Activated CD4-positive, alpha-beta T cell treated with anti-CD3 and anti-CD28 coated beads, Interleukin-2, amount 50 U/mL, for 1 hour (primary cell): ENCODE results near the gene TLR8.

ENCODE experiments used
- DNase-seq: peaks from one replicate; pipeline ENCODE4 v3.0.0-alpha.2; 2020

TLR8 gene

DNA sequence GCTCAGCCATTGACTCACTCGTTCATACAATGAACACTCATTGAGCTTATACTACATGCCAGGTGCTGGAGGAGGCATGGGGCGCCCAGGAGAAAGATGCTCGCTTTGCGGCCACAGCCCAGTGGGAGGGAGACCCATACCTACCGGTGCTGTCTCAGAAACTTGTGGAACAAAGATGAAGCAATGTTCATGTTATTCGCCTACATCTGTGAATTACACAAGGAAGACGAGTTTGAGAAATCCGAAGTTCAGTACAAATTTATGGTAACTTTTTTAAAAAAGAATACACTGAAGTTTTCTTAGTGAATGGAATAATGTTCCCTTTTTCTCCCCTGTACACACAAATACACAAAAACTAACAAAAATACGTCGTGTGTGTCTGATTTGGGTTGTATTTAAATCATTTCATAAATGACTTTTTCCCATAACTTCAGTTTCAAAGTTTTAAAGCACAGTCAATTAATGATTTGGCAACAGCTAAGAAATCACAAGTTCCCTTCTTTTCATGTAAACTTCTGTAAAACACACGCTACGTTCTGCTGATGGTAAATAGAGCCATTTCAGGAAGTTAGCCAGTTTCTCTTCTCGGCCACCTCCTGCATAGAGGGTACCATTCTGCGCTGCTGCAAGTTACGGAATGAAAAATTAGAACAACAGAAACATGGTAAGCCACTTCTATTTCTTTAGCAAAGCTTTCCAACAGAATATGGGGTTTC is at the start of gene TLR8:
Gene TLR8, plus strand, starts transcription at position 575 of the 716 bp plus-strand sequence. Its CDS starts 87 bp downstream, at position 662.
- DNase-seq: no peak

DNA sequence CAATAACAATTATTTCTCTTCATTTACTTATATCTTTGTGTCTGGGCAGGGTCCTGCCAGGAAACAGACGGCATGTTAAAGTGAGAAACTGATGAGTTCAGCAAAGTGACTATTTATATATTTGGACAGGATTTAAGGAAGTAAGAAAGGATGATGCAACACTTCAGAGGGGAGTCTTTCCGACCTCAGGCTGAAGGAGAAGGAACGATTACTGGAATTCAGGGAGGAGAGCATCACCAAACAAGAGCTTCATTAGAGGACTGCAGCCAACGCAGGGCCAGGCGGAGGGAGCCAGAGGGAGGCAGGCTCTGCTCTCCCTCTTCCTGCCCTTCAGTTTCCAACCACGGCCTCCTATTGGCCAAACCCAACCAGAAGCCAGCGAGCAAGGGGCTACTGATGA is 41.1 kb upstream of the TLR8 start:
- no peak for DNase-seq

DNA sequence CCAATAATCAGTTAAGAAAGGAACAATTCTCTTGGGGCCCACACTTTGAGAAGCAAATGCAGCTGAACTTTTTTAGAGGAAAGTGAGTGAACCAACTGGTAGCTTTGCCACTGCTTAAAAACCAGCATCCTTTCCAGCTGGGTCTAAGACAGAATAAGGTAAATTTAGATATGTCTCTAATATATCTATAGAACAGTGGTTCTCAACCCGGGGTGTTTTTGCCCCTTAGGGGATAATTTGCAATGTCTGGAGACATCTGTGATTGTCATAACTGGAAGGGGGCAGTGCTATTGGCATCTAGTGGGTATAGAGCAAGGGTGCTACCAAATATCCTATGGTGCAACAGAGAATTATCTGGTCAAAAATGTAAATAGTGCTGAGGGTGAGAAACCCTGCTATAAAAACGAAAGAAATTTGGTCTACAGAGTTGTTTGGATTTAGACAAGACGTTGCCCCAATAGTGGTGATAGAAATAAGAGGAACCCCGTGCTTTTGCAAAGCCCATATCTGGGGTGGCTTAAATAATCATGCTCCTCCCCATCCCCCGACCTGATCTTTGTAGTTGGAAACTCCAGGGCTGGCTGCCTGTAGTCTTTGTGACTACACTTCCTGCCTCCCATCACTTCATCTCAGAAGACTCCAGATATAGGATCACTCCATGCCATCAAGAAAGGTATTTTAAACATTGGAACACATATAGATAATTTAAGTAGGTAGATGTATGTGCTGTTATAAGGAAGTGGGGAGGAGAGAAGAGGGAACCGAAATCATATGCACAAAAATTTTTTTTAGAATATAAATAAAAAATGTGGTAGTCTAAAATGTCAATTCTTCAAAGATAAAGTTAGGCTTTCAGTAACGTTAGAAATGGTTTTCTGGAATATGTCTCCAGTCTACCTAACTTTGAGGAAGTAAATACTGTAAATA is 39.7 kb upstream of the TLR8 start, which contains the start of gene TLR7:
Gene TLR7, plus strand, starts transcription at position 622 of the 927 bp plus-strand sequence. CDS start 507 bp downstream, outside the sequence.
- DNase-seq: no peak

DNA sequence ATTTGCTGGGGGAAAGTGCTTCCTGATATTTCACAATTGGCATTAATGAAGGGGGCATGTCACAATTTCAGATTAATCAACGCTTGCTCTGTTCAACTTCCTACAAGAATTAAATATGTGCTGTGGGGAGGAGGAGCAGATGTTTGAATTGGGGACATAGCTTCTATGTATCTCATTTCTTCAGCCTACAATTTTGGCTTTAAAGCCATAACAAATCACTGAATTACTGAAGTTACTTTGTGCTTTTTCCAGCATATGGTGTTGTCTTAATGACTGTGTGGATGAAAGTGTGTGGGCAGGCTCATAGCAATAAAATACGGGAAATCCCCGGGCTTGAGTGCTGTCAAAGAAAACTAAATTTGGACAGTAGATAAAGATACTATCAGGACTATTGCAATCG is 38.7 kb upstream of the TLR8 start:
- no peak for DNase-seq

DNA sequence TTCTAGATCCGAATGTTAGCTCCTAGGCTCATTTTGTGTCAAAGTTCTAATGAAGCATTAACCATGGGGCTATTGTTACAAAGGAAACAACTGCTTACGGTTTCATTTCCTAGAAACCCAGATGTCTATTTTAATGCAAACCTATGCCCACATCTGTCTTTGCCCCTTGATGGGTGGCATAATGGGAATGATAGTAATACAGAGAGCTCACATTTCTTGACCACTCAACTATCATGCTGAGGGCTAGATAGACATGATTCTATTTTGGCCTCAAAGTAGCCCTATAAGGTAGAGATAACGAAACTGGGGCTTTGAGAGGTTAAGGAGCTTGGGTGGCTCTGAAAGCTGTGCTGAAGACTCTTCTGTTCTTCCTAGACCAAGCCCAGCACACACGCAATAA is 37.7 kb upstream of the TLR8 start:
- no peak for DNase-seq

DNA sequence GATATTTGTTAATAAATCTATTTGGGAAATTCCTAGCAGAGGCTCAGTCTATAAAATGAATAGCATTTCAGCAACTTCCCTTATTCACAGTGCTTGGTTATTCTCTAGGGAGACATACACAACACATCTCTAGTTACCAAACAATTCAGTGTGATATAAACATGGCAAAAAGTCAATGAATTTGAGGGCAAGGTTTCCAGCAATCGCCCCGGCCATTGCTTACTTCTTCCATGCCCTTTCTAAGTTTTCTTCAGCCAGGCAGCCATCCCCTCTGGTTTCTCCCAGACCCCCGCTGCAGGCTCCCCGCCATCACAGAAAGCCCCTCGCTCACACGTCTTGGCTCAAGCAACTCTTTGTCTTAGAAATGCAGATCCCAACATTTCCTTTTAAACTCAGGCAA is 35.2 kb upstream of the TLR8 start:
- no peak for DNase-seq

DNA sequence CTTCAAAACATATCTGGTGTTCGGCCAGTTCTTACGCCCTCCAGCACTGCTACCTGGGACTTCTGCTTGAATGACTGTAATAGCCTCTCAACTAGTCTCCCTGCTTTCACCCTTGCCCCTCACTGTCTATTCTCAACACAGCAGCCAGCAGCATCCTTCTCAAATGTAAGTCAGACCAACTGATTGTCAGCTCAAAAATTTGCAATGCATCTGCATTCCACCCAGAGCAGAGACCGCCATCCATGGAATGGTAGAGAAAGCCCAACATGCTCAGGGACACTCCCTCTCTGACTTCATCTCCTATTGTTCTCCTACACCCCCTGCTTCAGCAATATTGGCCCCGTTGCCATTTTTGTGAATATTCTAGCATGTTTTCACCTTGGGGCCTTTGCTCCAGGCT is 33.7 kb upstream of the TLR8 start:
- DNase-seq: no peak

DNA sequence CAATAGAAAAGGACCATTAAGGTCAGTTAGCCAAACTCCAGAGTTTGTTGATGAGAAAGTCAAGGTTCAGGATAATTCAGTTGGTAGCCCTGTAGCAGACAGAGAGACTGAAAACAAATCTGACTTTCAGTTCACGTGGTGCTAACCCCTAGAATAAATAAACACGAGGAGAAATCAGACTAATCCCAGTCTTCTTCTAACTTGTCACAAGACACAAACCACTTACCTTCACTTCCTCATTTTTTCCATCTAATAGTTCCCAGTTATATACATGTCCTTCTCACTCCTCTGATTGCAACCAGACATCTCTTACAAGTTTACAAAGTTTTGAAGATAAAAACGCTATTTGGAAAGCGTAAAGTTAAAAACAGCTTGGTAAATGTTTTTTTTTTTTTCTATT is 31.8 kb upstream of the TLR8 start:
- DNase-seq: no peak

DNA sequence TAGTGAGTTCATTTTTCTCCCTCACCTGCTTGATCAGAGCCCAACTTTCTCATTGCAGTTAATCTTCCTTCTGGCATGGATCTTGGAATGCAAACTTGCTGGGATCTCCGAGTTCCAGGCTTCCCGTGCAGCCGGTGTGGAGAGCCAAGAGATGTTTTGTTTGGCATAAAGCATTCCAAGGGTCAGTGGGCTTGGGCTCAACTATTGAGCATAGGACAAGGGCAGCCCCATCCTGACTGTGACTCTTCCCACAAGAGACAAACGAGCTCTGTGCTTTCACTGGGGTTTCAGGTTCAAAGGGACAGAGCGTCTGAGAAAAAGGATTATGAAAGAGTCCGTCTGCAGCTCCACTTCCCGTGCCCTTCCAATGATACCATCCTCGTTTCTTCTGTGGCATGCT is 29.0 kb upstream of the TLR8 start:
- DNase-seq: no peak

DNA sequence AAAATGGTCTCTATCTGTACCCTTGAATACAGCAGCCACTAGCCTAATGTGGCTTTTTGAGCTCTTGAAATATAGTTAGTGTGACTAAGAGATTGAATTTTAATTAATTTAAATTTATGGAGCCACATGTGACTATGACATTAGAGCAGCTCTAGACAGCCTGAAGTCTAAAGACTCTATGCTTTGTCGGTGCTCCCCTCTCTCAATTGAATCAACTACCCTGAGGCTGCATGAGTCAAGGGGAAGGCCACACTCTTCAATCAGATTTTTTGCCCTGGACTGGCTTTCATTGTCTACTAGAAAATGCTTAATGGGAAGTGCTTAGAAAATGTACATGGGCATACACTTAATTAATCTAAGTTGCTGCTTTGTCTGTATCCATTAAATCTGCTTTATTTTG is 27.9 kb upstream of the TLR8 start:
- DNase-seq: no peak

DNA sequence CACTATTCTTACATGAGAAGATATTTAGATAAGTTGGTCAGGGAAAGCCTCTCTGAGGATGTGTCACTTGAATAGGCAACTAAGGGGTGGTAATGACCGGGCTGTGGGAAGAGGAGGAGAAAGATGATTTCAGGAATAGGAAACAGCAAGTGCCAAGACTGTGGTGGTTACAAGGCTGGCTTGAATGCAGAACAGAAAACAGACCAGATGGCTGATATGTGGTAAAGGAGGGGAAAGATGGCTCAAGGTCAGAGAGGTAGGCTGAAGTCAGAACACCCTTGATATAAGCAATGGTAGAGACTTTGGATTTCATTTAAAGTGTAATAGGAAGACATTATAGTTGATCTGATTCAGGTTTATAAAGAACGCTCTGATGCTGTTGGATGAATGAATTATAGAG is 24.5 kb upstream of the TLR8 start:
- no peak for DNase-seq

DNA sequence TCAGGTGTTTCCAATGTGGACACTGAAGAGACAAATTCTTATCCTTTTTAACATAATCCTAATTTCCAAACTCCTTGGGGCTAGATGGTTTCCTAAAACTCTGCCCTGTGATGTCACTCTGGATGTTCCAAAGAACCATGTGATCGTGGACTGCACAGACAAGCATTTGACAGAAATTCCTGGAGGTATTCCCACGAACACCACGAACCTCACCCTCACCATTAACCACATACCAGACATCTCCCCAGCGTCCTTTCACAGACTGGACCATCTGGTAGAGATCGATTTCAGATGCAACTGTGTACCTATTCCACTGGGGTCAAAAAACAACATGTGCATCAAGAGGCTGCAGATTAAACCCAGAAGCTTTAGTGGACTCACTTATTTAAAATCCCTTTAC is 20.9 kb upstream of the TLR8 start:
- no peak for DNase-seq

DNA sequence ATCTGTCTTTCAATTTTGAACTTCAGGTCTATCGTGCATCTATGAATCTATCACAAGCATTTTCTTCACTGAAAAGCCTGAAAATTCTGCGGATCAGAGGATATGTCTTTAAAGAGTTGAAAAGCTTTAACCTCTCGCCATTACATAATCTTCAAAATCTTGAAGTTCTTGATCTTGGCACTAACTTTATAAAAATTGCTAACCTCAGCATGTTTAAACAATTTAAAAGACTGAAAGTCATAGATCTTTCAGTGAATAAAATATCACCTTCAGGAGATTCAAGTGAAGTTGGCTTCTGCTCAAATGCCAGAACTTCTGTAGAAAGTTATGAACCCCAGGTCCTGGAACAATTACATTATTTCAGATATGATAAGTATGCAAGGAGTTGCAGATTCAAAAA is 19.9 kb upstream of the TLR8 start:
- DNase-seq: no peak

DNA sequence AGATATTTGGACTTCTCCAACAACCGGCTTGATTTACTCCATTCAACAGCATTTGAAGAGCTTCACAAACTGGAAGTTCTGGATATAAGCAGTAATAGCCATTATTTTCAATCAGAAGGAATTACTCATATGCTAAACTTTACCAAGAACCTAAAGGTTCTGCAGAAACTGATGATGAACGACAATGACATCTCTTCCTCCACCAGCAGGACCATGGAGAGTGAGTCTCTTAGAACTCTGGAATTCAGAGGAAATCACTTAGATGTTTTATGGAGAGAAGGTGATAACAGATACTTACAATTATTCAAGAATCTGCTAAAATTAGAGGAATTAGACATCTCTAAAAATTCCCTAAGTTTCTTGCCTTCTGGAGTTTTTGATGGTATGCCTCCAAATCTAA is 19.3 kb upstream of the TLR8 start:
- no peak for DNase-seq

DNA sequence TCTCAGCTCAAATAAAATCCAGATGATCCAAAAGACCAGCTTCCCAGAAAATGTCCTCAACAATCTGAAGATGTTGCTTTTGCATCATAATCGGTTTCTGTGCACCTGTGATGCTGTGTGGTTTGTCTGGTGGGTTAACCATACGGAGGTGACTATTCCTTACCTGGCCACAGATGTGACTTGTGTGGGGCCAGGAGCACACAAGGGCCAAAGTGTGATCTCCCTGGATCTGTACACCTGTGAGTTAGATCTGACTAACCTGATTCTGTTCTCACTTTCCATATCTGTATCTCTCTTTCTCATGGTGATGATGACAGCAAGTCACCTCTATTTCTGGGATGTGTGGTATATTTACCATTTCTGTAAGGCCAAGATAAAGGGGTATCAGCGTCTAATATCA is 18.7 kb upstream of the TLR8 start:
- no peak for DNase-seq

DNA sequence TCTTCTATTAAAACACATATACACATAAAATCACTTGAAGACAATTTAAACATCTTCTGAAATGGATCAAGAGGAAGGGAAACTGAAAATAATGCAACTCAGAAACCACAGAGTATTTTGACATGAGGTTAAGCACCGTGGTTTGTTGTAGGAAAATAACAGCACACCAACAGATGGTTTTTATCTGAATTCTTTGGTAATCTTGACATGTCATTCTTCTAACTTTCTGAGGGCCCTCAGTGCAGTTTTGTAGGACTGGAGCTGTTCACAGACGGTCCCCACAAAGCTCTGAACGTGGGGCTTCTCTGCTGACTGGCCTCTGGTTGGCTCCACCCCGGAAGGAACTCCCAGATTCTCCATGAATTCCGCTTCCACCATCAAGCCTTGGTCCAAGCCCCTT is 16.0 kb upstream of the TLR8 start:
- DNase-seq: no peak

DNA sequence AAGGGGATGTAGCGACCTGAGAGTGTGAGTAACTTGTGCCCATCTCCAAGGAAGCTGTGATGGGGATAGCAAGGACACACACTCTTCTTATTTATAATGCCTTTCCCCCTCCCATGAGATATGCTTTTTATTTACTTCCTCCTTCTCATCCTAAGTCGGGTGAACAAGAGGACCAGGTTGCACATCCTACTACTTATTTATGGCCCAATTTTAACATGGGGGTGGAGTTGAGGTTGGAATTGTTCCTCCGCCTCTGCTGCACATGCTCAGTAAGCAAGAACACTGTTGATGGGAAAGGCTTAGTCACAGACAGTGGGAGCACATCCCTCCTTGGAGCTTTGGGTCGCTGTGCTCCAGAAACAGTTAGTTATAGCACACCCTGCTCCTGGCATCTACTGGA is 15.2 kb upstream of the TLR8 start:
- DNase-seq: no peak

DNA sequence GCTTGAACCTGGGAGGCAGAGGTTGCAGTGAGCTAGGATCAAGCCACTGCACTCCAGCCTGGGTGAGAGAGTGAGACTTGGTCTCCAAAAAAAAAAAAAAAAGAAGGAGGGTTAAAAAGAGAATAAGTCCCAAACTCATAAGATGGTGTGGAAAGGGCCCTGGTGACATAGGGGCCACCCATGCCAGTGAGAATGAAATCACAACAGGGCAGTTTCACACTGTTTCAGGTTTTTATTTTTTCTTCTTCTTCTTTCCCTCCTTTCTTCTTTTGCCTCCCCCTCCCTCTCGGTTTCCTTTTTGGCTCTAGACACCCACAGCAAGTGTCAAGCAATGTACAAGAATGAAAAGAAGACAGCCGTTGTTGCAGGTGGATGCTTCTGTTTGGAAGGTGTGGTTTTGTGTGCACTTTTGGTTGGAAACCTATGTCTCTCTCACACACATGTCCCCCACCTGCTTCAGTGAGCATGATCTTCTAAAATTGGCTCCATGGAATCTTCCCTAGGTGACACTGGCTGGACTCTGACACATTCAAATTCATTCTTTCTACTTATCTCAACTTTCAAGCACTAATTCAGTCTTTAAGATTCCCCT is 14.4 kb upstream of the TLR8 start:
- no peak for DNase-seq

DNA sequence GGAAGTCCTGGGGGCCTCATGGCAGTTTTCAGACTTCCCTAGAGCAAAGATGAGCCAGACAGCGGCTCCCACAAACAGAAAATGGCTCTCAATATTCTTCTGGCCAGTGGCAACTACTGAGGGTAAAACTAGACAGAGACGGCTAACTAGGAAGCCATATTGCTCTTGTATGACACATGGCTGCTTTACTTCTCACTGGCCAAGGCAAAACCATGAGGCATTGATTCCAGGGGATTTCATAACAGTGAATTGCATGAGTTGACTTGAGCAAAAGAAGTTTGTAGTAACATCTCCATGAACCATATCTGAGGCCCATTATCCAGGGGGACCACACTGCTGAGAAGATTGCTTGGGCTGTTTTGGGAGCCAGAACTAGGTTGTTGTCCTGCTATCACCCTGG is 13.7 kb upstream of the TLR8 start:
- DNase-seq: no peak

DNA sequence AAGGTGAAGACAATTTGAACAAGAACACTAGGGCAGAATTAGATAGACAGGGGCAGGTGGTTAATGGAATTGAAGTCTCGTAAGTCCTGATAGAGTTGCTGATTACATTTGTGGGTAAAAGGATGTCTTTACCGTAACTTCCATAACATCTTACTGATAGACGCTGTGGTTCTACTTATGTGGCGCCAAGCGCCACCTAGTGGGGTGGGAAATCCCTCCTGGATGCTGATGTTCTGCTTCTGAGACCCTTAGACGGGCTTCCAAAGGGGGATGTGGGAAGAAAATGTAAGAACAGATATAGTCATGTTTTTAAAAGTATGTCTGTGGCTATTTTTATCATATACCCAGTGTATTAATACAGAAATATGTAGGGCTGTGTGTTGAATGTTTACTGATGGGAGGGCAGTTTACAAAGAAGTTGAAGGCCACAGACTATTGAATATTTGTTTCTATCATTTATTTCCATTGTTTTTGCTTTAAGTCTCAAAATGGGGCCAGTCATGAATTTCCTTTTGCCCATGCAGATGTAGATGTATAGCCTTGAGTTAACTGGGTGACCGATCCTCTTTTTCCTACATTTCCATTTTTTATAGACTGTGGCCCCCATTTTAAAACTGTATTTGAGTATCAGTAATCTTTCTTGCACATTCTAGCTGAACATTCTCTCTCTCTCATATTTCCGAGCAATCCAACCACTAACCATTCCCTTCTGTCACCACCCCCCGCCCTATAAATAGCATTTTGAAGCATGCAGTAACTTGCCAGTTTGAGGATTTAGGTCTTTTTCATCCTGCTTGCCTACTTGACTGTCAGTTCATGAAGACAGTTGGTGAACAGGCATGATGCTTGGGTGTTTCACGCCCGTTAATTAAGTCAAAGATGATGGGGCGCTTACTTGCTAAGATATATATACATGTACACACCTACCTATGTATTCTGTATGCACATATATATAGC is 12.1 kb upstream of the TLR8 start:
- peak; percentile 33 for DNase-seq

DNA sequence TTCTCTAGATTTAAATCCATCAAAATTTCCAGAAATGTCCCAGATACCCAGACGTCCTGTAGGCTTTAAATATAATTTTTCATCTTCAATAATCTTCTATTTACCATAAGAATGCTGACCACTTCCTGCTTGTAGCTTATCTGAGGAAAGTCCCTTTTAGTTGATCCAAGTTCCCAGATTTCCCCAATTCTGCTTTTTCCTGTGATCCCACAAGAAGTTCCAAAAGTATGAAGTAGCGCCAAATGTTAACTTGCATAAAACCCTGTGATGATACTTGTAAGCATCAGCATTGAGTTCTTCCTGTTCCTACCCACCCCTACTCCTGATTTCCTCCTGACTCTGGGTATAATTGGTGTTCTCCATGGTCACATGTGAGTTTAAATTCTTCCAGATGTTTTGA is 10.6 kb upstream of the TLR8 start:
- DNase-seq: no peak

DNA sequence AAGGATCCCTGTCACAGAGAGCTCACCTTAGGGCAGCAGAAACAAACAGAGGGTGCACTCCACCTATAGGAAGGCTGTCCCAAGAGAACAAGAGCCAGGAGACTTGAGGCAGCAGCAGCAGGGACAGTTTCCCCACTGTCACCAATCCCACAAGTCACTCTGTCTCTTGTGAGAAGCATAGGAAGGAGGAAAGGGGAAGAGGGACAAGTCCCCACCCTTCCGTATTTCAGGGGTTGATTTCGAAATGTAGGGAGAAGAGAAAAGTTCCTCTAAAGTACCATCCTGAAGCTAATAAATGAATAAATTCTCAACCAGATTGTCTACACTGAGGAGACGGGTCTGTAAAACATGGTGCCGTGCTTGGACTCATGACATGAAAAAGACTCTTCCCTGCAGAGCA is 9.5 kb upstream of the TLR8 start:
- no peak for DNase-seq

DNA sequence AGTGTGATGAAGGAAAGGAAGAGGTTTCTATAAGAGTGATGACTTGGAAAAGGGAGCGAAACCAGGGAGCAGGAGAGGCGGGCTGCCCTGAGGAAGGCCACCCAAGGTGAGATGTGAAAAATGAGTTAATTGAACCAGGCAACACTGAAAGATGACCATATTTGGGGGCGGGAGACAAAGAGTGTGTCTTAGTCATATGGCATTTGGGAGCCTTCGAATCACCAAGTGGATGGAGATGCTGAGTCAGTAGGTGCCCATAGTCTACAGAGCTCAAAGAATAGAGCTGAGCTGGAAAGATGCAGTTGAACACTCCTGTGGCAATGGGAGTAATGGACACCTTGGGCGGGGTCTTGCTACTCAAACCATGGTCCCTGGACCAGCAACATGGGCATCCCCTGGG is 8.3 kb upstream of the TLR8 start:
- DNase-seq: no peak
